ENCODE results near the gene NRCAM. TPM values are rescaled to one million over a fixed set of nuclear protein-coding genes. Genes with fewer than 3 reads are reported as not detected.

The NRCAM gene
- total and polyA plus RNA-seq, 2 of the 13 experiments (the other 11 are each of a cell fraction or from before 2014, with no cell fraction given) = 0.31 to 0.33 TPM

GRCh38 chr7:108137040-108137439, 319.2 kb downstream of the NRCAM start:
- 66% methylated on average over 3 of the region's 3 CpGs for WGBS (ENCODE audit: low lambda C conversion rate)
- H3K4me3 ChIP-seq (replicated peaks in 1 of 3; ENCODE audit: insufficient read depth in 1 of 3, low read depth in 2 of 3, low read length in 3 of 3) = no peak overlapping the region
- DNase-seq (ENCODE audit: low spot score) (no peak), ATAC-seq (no peak), FAIRE-seq (no peak)
- no peaks in the 10 kb centered on the region for H3K79me2 ChIP-seq (ENCODE audit: insufficient read depth, low read length)
- BruUV-seq (replicated peaks) = no TSS peak
- intact Hi-C loops (cut with micrococcal nuclease; ENCODE audit: unreplicated experiment) = no loop called here
- H3K27ac ChIP-seq (ENCODE audit: extremely low read length, insufficient read depth, low read length) = no peak overlapping the region
- H3K9ac ChIP-seq (ENCODE audit: insufficient read depth, low read depth, low read length) = no peak overlapping the region
- H2AFZ ChIP-seq (ENCODE audit: low read length) = no peak overlapping the region
- TF ChIP-seq GRHL1 (CRISPR knock-in tag; conservative IDR thresholded peaks at IDR 0.05) (no peak), PAXIP1 (CRISPR knock-in tag; conservative IDR thresholded peaks at IDR 0.05) (no peak), ZNF12 (CRISPR knock-in tag; IDR thresholded peaks at IDR 0.05) (peak; percentile 87), REXO4 (CRISPR knock-in tag; IDR thresholded peaks at IDR 0.05; ENCODE audit: borderline replicate concordance) (no peak)
- no peaks in the 10 kb centered on the region for H3K4me1 ChIP-seq (ENCODE audit: insufficient read depth, low read length)
- CTCF ChIA-PET (ENCODE audit: low intra/inter-chr PET ratio, low total read pairs) = no interaction called here
- H3K36me3 ChIP-seq (replicated peaks in 1 of 2; ENCODE audit: control insufficient read depth in 1 of 2, insufficient read depth in 2 of 2, low read length in 2 of 2) = no peaks in the 10 kb centered on the region
- no peaks in the 10 kb centered on the region for H3K9me3 ChIP-seq (ENCODE audit: low read length)
- POLR2A ChIA-PET = no interaction called here
- H4K20me1 ChIP-seq (ENCODE audit: insufficient read depth, low read length) = no peaks in the 10 kb centered on the region
- no peak overlapping the region for H3K4me2 ChIP-seq (ENCODE audit: low read depth, low read length)
- peaks cover 0 to 6% of the 10 kb centered on the region in 2 experiments; a peak in 2 of 5 replicates for H3K27me3 ChIP-seq (ENCODE audit: control insufficient read depth in 1 of 2, insufficient read depth in 2 of 2, low read length in 2 of 2)
- in situ Hi-C loops (cut with HindIII; ENCODE audit: extremely low pct_ligation_motif_present, low pct_unique_long_range_greater_than_20kb) = no loop called here

All from HepG2 (cell line).